ENCODE results near the gene SLC2A9.
"Not testable (repeated sequence)": the region's sequence is repeated elsewhere in the genome, so short reads cannot be mapped to it uniquely, and the experiment has no call there.

The SLC2A9 gene

GRCh38 chr4:9923195-9923812, 98.0 kb downstream of the SLC2A9 start:
- DNase-seq, result no peak

- peak; percentile 16 for DNase-seq
Observed at GRCh38 chr4:9921326-9921725, 100.0 kb downstream of the SLC2A9 start.

GRCh38 chr4:9920029-9920428, 101.3 kb downstream of the SLC2A9 start:
- DNase-seq, result no peak

- no peak for DNase-seq
Observed at GRCh38 chr4:9919047-9919446, 102.2 kb downstream of the SLC2A9 start.

GRCh38 chr4:9918484-9918883, 102.8 kb downstream of the SLC2A9 start:
- no peak for DNase-seq

GRCh38 chr4:9916937-9917336, 104.4 kb downstream of the SLC2A9 start:
- DNase-seq, result no peak

- no peak for DNase-seq
Observed at GRCh38 chr4:9916346-9916745, 105.0 kb downstream of the SLC2A9 start.

- DNase-seq, result no peak
Observed at GRCh38 chr4:9913846-9914245, 107.5 kb downstream of the SLC2A9 start.

GRCh38 chr4:9906996-9907395, 114.3 kb downstream of the SLC2A9 start:
- no peak for DNase-seq

- no peak for DNase-seq
Observed at GRCh38 chr4:9904976-9905587, 116.2 kb downstream of the SLC2A9 start.

GRCh38 chr4:9903317-9903716, 118.0 kb downstream of the SLC2A9 start:
- DNase-seq, result no peak

GRCh38 chr4:9901257-9901656, 120.0 kb downstream of the SLC2A9 start:
- no peak for DNase-seq

GRCh38 chr4:9900633-9901032, 120.7 kb downstream of the SLC2A9 start:
- DNase-seq, result not testable (repeated sequence)

- DNase-seq, result no peak
Observed at GRCh38 chr4:9899306-9900055, 121.8 kb downstream of the SLC2A9 start.

- no peak for DNase-seq
Observed at GRCh38 chr4:9898596-9899305, 122.5 kb downstream of the SLC2A9 start.

GRCh38 chr4:9895333-9895705, 126.0 kb downstream of the SLC2A9 start:
- DNase-seq, result no peak

- no peak for DNase-seq
Observed at GRCh38 chr4:9894644-9895332, 126.5 kb downstream of the SLC2A9 start.

- DNase-seq, result no peak
Observed at GRCh38 chr4:9893329-9894108, 127.8 kb downstream of the SLC2A9 start.

- no peak for DNase-seq
Observed at GRCh38 chr4:9891740-9892139, 129.6 kb downstream of the SLC2A9 start.

- DNase-seq, result no peak
Observed at GRCh38 chr4:9891056-9891455, 130.2 kb downstream of the SLC2A9 start.

- DNase-seq, result no peak
Observed at GRCh38 chr4:9889306-9889705, 132.0 kb downstream of the SLC2A9 start.

- no peak for DNase-seq
Observed at GRCh38 chr4:9885958-9886357, 135.3 kb downstream of the SLC2A9 start.

Data from NCI-H146 (cell line).